Mucosa of descending colon (tissue), 3 donors: Measurements from ENCODE around the gene ATP5ME. TPM values are rescaled to one million over a fixed set of nuclear protein-coding genes. Genes with fewer than 3 reads are reported as not detected.
A peak's percentile ranks its signal among the peaks of the same experiment; 100 is the strongest.

ENCODE experiments used
- ATAC-seq: fragments of 200-7000 bp; cut with Tn5 transposase; one replicate; pipeline ENCODE4 v1.9.1; 2020; ENCODE audit warnings: mild to moderate bottlenecking, moderate library complexity
- DNase-seq, 3 donors: peaks; one replicate each; pipeline ENCODE4 v3.0.0-alpha.2; 2020
- H3K36me3 ChIP-seq: fragments of 200-600 bp; one replicate; pipeline ENCODE4 v1.8.0; 2021; ENCODE audit warnings: low read depth, mild to moderate bottlenecking
- H3K4me1 ChIP-seq: fragments of 200-600 bp; one replicate; pipeline ENCODE4 v1.8.0; 2021; ENCODE audit warnings: low read depth, mild to moderate bottlenecking
- H3K4me3 ChIP-seq: fragments of 200-600 bp; one replicate; pipeline ENCODE4 v1.8.0; 2021; ENCODE audit warnings: mild to moderate bottlenecking
- H3K9me3 ChIP-seq: fragments of 200-600 bp; one replicate; pipeline ENCODE4 v1.8.0; 2021; ENCODE audit warnings: mild to moderate bottlenecking
- intact Hi-C, 2 donors: fragments of 100-400 bp; cut with DNase I in 1 of 2; cut with micrococcal nuclease in 1 of 2; formaldehyde crosslinking; loops; one replicate each; pipeline versions ENCODE4 v1.11.0 to v1.11.1; 2022; cut with DNase I, micrococcal nuclease
- total RNA-seq, 3 donors: library from RNA; stranded (reverse); fragmentation: NEBNext Ultra II Directional in 2 of 3; extraction: Animal tissue kit (Norgen Biotek cat#: 25700) in 2 of 3; gene quantifications; one replicate each; pipeline versions ENCODE4 v1.2.1 to v1.2.4, GENCODE V29; 2021 to 2023
- TF ChIP-seq, protein P1 (sequence below): fragments of 200-600 bp; IDR thresholded peaks from one replicate; pipeline ENCODE4 v1.8.0; 2022; ENCODE audit warnings: antibody characterized with exemption, mild to moderate bottlenecking
- donor health status: DM: no; HTN: no; CAD: no; lungs with moderate emphysema.
- donor health status: DM: no; HTN: no; CAD: no.
- donor health status: DM: no; HTN: yes; CAD: no.

ATP5ME gene
- total RNA-seq, 3 donors from 2014 or later = 330 to 467 (median 399) TPM

GRCh38 chr4:677431-678293 is 3.6 kb upstream of the ATP5ME start:
- ATAC-seq (peak; percentile 51), DNase-seq (peak; percentile 89 to 92 (median 89))
- intact Hi-C loops = no loop called here
- Histone ChIP-seq H3K4me1 (peaks cover 49% of the 10 kb centered on the region), H3K9me3 (no peaks in the 10 kb centered on the region), H3K4me3 (no peak overlapping the region), H3K36me3 (peaks cover 3% of the 10 kb centered on the region)
- TF ChIP-seq, protein P1, sequence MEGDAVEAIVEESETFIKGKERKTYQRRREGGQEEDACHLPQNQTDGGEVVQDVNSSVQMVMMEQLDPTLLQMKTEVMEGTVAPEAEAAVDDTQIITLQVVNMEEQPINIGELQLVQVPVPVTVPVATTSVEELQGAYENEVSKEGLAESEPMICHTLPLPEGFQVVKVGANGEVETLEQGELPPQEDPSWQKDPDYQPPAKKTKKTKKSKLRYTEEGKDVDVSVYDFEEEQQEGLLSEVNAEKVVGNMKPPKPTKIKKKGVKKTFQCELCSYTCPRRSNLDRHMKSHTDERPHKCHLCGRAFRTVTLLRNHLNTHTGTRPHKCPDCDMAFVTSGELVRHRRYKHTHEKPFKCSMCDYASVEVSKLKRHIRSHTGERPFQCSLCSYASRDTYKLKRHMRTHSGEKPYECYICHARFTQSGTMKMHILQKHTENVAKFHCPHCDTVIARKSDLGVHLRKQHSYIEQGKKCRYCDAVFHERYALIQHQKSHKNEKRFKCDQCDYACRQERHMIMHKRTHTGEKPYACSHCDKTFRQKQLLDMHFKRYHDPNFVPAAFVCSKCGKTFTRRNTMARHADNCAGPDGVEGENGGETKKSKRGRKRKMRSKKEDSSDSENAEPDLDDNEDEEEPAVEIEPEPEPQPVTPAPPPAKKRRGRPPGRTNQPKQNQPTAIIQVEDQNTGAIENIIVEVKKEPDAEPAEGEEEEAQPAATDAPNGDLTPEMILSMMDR = no peak

DNA sequence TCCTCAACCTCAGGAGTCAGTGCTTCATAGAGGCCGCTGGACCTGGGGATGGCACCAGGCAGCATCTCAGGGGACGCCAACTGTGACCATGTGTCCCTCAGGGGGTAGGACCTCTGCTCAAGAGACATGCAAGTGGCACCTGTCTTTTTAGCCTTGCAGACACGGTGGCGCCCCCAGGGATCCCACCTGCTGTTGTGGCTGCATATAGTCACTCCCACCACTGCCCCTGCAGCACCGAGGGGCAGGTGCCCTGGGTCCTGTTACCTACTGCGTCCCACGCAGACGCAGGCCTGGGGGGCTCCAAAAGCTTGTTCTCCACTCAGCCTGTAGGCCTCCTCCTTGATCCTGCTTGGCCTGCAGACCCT is 2.8 kb upstream of the ATP5ME start:
- Histone ChIP-seq H3K4me1 (peaks cover 41% of the 10 kb centered on the region), H3K36me3 (peaks cover 3% of the 10 kb centered on the region), H3K4me3 (no peak overlapping the region), H3K9me3 (no peaks in the 10 kb centered on the region)
- no peak for ATAC-seq
- DNase-seq = peak in 2 of 3 donors; percentile 22 to 44
- TF ChIP-seq, protein P1 = no peak
- intact Hi-C loops = no loop called here

DNA sequence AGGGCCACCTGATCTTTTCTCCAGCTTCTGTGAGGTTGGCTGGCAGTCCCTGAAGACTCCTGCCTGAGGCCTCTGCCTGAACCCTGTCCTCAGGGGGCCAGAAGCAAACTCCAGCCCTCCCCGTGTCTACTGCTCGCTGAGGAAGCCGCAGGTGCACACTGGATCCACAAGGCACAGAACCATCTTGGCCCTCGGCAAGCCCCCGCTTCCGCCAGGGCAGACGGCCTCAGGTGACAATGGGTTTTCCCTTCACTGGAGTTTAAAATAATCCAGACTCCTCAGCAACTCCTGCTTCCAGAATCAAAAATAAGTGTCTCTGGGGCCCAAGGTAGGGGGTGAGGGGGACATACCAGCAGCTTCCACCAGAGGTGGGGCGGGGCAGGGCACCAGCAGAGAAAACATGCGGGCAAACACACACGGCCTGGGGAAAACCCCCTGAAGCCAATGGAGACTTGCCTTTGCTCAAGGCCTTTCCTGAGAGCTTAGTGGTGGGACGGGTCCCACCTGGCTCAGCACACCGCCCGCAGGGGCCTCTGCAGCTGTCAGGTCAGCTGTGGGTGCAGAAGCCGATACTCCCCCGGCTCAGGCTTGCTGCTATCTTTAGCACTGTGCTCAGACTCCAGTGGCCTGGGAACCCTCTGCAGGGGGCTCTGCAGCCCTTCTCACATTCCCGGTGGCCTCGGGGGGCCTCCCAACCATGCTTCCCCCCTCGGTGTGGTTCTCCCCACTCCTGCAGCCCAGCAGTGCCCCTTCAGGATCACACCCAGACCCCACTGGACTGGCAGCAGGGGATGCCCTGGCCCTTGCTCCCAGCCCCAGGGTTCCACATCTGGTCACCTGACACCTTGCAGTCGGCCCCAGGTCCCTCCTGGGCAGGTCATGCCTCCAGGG is 2.1 kb upstream of the ATP5ME start:
- TF ChIP-seq, protein P1 = no peak
- no peaks in the 10 kb centered on the region for H3K9me3 ChIP-seq
- peak in 1 of 3 donors; percentile 30 for DNase-seq
- H3K4me3 ChIP-seq = no peak overlapping the region
- intact Hi-C loops = no loop called here
- H3K36me3 ChIP-seq = peaks cover 3% of the 10 kb centered on the region
- no peak for ATAC-seq
- H3K4me1 ChIP-seq = peaks cover 38% of the 10 kb centered on the region

DNA sequence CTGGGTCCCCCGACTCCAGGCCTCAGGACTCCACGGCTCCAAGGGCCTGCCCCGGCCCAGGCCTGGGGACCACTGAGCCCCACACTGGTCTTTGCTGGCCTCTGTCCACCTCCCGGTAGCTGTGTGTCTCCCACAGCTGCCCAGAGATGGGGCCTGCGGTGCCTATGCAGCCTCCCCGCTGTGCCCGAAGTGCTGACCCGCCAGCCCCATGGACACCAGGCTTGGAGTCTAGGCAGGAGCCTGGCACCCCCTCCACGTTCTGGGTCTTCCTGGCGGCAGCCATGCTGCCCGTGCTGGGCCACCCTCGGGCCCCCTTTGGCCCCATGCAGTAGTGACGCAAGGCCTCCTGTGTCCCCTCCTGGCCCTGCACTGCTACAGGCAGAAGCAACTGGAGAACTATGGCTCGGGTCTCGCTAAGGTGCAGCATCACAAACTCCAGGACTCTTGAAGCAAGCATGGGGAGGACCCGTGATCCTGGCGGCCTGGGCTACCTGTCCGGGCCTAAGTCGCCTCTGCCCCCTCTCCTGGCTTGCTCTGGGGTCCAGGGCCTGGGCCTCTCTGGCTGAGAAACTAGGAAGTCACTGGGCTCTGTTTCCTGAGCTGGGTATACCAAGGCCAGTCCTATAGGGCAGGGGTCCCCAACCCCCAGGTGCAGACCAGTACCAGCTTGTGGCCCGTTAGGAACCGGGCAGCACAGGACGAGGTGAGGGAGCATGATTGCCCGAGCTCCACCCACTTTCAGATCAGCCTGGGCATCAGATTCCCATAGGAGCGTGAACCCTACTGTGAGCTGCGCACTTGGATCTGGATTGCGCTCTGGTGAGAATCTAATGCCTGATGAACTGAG is 1.2 kb upstream of the ATP5ME start:
- Histone ChIP-seq H3K4me3 (peak overlapping the region; percentile 77), H3K36me3 (peaks cover 3% of the 10 kb centered on the region), H3K4me1 (peaks cover 29% of the 10 kb centered on the region), H3K9me3 (no peaks in the 10 kb centered on the region)
- intact Hi-C loops = no loop called here
- peak; percentile 1 for ATAC-seq
- TF ChIP-seq, protein P1 = no peak
- DNase-seq = peak in 2 of 3 donors; percentile 23 to 69
